CD4-positive, alpha-beta T cell treated with Interleukin-17A for 1 hour (primary cell): ENCODE measurements around the gene SHMT2.

Experiments used
- DNase-seq: peaks from one replicate; pipeline ENCODE4 v3.0.0-alpha.2; 2020

Gene SHMT2

GRCh38 chr12:57229046-57229633, 371 bp upstream of the SHMT2 start:
- DNase-seq, result peak; percentile 60

- DNase-seq, result no peak
Observed at GRCh38 chr12:57230381-57231155, 1.1 kb downstream of the SHMT2 start.

- no peak for DNase-seq
Observed at GRCh38 chr12:57231276-57232021, 1.9 kb downstream of the SHMT2 start.

GRCh38 chr12:57232156-57232756, 2.7 kb downstream of the SHMT2 start:
- no peak for DNase-seq

GRCh38 chr12:57233357-57234232, 4.1 kb downstream of the SHMT2 start:
- no peak for DNase-seq

- DNase-seq, result no peak
Observed at GRCh38 chr12:57234233-57234570, 4.7 kb downstream of the SHMT2 start.

- no peak for DNase-seq
Observed at GRCh38 chr12:57234571-57235016, 5.1 kb downstream of the SHMT2 start.

- no peak for DNase-seq
Observed at GRCh38 chr12:57235017-57235727, 5.7 kb downstream of the SHMT2 start.

- no peak for DNase-seq
Observed at GRCh38 chr12:57235728-57236131, 6.2 kb downstream of the SHMT2 start.

GRCh38 chr12:57236201-57236924, 6.9 kb downstream of the SHMT2 start:
- DNase-seq, result no peak

GRCh38 chr12:57236925-57237595, 7.5 kb downstream of the SHMT2 start:
- no peak for DNase-seq

- DNase-seq, result no peak
Observed at GRCh38 chr12:57237596-57237931, 8.1 kb downstream of the SHMT2 start.

GRCh38 chr12:57237932-57238853, 8.7 kb downstream of the SHMT2 start:
- DNase-seq, result peak; percentile 32

GRCh38 chr12:57238854-57239554, 9.5 kb downstream of the SHMT2 start:
- DNase-seq, result peak; percentile 89

- DNase-seq, result no peak
Observed at GRCh38 chr12:57239587-57240065, 10.1 kb downstream of the SHMT2 start.

GRCh38 chr12:57240066-57240921, 10.8 kb downstream of the SHMT2 start:
- peak; percentile 76 for DNase-seq

- no peak for DNase-seq
Observed at GRCh38 chr12:57240926-57241401, 11.5 kb downstream of the SHMT2 start.
